Measurements from ENCODE around the gene HCN4.

HCN4 gene

GRCh38 chr15:73286311-73286710 is 82.4 kb downstream of the HCN4 start:
- DNase-seq: peak; percentile 17

- peak; percentile 29 for DNase-seq
Measured at GRCh38 chr15:73284090-73284716, 84.6 kb downstream of the HCN4 start.

GRCh38 chr15:73283366-73283962 is 85.3 kb downstream of the HCN4 start:
- DNase-seq: no peak

- DNase-seq: no peak
Measured at GRCh38 chr15:73282567-73283365, 86.0 kb downstream of the HCN4 start.

GRCh38 chr15:73275862-73276261 is 92.9 kb downstream of the HCN4 start:
- no peak for DNase-seq

- DNase-seq: peak; percentile 59
Measured at GRCh38 chr15:73273181-73274002, 95.4 kb downstream of the HCN4 start.

- no peak for DNase-seq
Measured at GRCh38 chr15:73270366-73271097, 98.2 kb downstream of the HCN4 start.

Data from fibroblast of skin of right biceps (primary cell).